Mesenchymal stem cell (in vitro differentiated cells and primary cell): ENCODE measurements around the gene SLC36A2.

Source experiments
- DNase-seq: peaks from one replicate; pipeline ENCODE4 v3.0.0-alpha.2; 2013
- H2AFZ ChIP-seq: one replicate; pipeline ENCODE4 v1.6.1; 2013; ENCODE audit warnings: low read depth, mild to moderate bottlenecking, control low read depth, inconsistent platforms, low read length, moderate library complexity
- H2AK5ac ChIP-seq: 2 replicates; pipeline ENCODE4 v1.6.1; 2013; ENCODE audit warnings: low read length, moderate library complexity, mild to moderate bottlenecking, inconsistent platforms; ENCODE audit not compliant: severe bottlenecking
- H2BK120ac ChIP-seq: one replicate; pipeline ENCODE4 v1.6.1; 2013; ENCODE audit warnings: low read depth, mild to moderate bottlenecking, inconsistent platforms, low read length, moderate library complexity
- H2BK12ac ChIP-seq, 2 experiments: one replicate each; pipeline ENCODE4 v1.6.1; 2013; ENCODE audit warnings: inconsistent platforms in 2 of 2, low read length in 2 of 2, mild to moderate bottlenecking in 2 of 2, moderate library complexity in 2 of 2, control low read depth in 1 of 2
- H2BK15ac ChIP-seq: one replicate; pipeline ENCODE4 v1.6.1; 2013; ENCODE audit warnings: mild to moderate bottlenecking, low read depth, inconsistent platforms; ENCODE audit not compliant: poor library complexity, severe bottlenecking
- H2BK5ac ChIP-seq: 2 replicates; pipeline ENCODE4 v1.6.1; 2013; ENCODE audit warnings: low read depth, mild to moderate bottlenecking, low read length, control low read depth, inconsistent platforms; ENCODE audit not compliant: poor library complexity, severe bottlenecking
- H3K14ac ChIP-seq, 2 experiments: one replicate each; pipeline ENCODE4 v1.6.1; 2013; ENCODE audit warnings: inconsistent platforms in 2 of 2, low read length in 2 of 2, control low read depth in 1 of 2, mild to moderate bottlenecking in 1 of 2, moderate library complexity in 1 of 2
- H3K18ac ChIP-seq, 2 experiments: one replicate each; pipeline ENCODE4 v1.6.1; 2013; ENCODE audit warnings: inconsistent platforms in 2 of 2, low read length in 2 of 2, control low read depth in 1 of 2, low read depth in 1 of 2, mild to moderate bottlenecking in 1 of 2
- H3K23ac ChIP-seq, 2 experiments: one replicate each; pipeline ENCODE4 v1.6.1; 2013; ENCODE audit warnings: inconsistent platforms in 2 of 2, low read length in 2 of 2, mild to moderate bottlenecking in 2 of 2, moderate library complexity in 2 of 2, control low read depth in 1 of 2
- H3K27ac ChIP-seq: 2 replicates; pipeline ENCODE4 v1.5.1; 2013; ENCODE audit warnings: mild to moderate bottlenecking, moderate library complexity, low read length, control low read depth, inconsistent platforms; ENCODE audit not compliant: poor library complexity, severe bottlenecking
- H3K27me3 ChIP-seq, 2 experiments: 2 replicates each; pipeline versions ENCODE4 v1.6.1 to v1.7.0; 2013; ENCODE audit warnings: low read length in 2 of 2, mild to moderate bottlenecking in 2 of 2, moderate library complexity in 2 of 2, control low read depth in 1 of 2, inconsistent platforms in 1 of 2; ENCODE audit not compliant: control insufficient read depth in 1 of 2, insufficient read depth in 1 of 2
- H3K36me3 ChIP-seq, 2 experiments: 2 replicates each; pipeline versions ENCODE4 v1.6.1 to v1.7.0; 2013; ENCODE audit warnings: low read length in 2 of 2, control low read depth in 1 of 2, inconsistent platforms in 1 of 2, low read depth in 1 of 2, mild to moderate bottlenecking in 1 of 2; ENCODE audit not compliant: insufficient read depth in 2 of 2, control insufficient read depth in 1 of 2
- H3K4ac ChIP-seq, 2 experiments: one replicate each; pipeline ENCODE4 v1.6.1; 2013; ENCODE audit warnings: inconsistent platforms in 2 of 2, low read length in 2 of 2, mild to moderate bottlenecking in 2 of 2, moderate library complexity in 2 of 2, control low read depth in 1 of 2, low read depth in 1 of 2
- H3K4me1 ChIP-seq: 2 replicates; pipeline ENCODE4 v1.6.1; 2013; ENCODE audit warnings: low read depth, low read length, control low read depth; ENCODE audit not compliant: control insufficient read depth, insufficient read depth
- H3K4me2 ChIP-seq: 2 replicates; pipeline ENCODE4 v1.6.1; 2013; ENCODE audit warnings: low read length, mild to moderate bottlenecking, inconsistent platforms; ENCODE audit not compliant: poor library complexity, severe bottlenecking
- H3K4me3 ChIP-seq, 2 experiments: 2 replicates each; pipeline versions ENCODE4 v1.5.1 to v1.7.0; 2013; ENCODE audit warnings: low read length in 2 of 2, mild to moderate bottlenecking in 2 of 2, control low read depth in 1 of 2, low read depth in 1 of 2; ENCODE audit not compliant: insufficient read depth in 1 of 2
- H3K79me1 ChIP-seq: replicated peaks from 2 replicates; pipeline ENCODE4 v1.6.1; 2013; ENCODE audit warnings: mild to moderate bottlenecking, control low read depth, low read length, inconsistent platforms; ENCODE audit not compliant: poor library complexity, severe bottlenecking
- H3K9ac ChIP-seq: 2 replicates; pipeline ENCODE4 v1.7.0; 2013; ENCODE audit warnings: mild to moderate bottlenecking, low read length, moderate library complexity
- H3K9me3 ChIP-seq: 2 replicates; pipeline ENCODE4 v1.7.0; 2013; ENCODE audit warnings: mild to moderate bottlenecking, low read length; ENCODE audit not compliant: control insufficient read depth
- H4K8ac ChIP-seq: one replicate; pipeline ENCODE4 v1.6.1; 2013; ENCODE audit warnings: inconsistent platforms, mild to moderate bottlenecking, low read length, moderate library complexity
- H4K91ac ChIP-seq: one replicate; pipeline ENCODE4 v1.6.1; 2013; ENCODE audit warnings: mild to moderate bottlenecking, low read length, inconsistent platforms
- WGBS: methylation state at CpG from one replicate; pipeline ENCODE4 v1.1.7; 2013; ENCODE audit warnings: mixed read lengths; 5-methylcytosine and 5-hydroxymethylcytosine counted together

SLC36A2 gene

DNA sequence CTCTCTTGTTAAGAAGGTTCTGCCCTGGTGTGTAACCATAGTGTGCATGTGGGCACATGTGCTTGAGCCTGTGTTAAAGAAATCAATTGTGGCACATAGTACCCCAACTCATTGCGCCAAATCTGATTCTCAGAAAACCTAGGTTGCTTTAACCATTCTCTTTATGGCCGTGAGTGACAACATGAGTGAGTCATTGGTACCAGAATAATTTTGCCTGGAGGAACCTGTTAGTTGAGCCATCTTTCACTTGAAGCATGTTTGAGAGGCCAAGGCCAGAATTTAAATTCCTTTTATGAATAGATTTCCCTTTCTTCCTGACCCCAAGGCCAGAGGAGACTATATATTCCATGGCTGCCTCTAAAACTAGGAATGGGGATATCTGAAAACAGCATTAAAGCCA, 35.2 kb upstream of the SLC36A2 start:
- no peak overlapping the region for H2AFZ ChIP-seq
- H3K14ac ChIP-seq = no peak overlapping the region
- H3K27me3 ChIP-seq = peaks cover 11 to 13% of the 10 kb centered on the region in 2 experiments
- H4K91ac ChIP-seq = no peak overlapping the region
- no peak overlapping the region for H2AK5ac ChIP-seq
- 100% methylated on average over 2 of the region's 2 CpGs for WGBS
- peaks cover 1% of the 10 kb centered on the region for H3K4me1 ChIP-seq
- H2BK15ac ChIP-seq = no peak overlapping the region
- no peak overlapping the region for H2BK120ac ChIP-seq
- H3K4me3 ChIP-seq = no peak overlapping the region
- H3K36me3 ChIP-seq = no peaks in the 10 kb centered on the region
- H3K18ac ChIP-seq = no peak overlapping the region
- H3K4me2 ChIP-seq = no peak overlapping the region
- H2BK12ac ChIP-seq = no peak overlapping the region
- H3K27ac ChIP-seq = no peak overlapping the region
- no peak overlapping the region for H3K23ac ChIP-seq
- no peaks in the 10 kb centered on the region for H3K79me1 ChIP-seq
- H2BK5ac ChIP-seq = no peak overlapping the region
- DNase-seq = no peak
- H4K8ac ChIP-seq = no peak overlapping the region
- H3K4ac ChIP-seq = no peak overlapping the region
- no peak overlapping the region for H3K9ac ChIP-seq
- no peaks in the 10 kb centered on the region for H3K9me3 ChIP-seq

DNA sequence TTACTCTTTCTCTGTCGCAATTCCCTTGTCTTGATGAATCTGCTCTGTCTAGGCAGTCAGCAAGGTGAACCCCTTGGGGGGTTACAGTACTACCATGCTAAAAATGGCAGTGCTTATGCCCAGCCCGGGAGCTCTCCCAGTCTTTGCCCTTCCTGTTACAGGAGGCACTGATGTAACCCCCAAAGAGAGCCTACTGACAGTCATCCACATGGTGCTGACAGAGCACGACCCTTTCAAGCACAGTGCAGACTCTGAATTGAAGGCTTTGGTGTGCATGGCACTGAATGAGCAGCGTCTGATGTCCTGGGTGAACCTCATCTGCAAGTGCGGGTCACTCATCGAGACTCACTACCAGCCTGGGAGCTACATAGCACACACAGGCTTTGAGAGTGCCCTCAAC, 34.5 kb upstream of the SLC36A2 start:
- H3K9ac ChIP-seq = no peak overlapping the region
- H3K4me3 ChIP-seq = no peak overlapping the region
- H3K27ac ChIP-seq = no peak overlapping the region
- H3K9me3 ChIP-seq = no peaks in the 10 kb centered on the region
- no peak for DNase-seq
- no peaks in the 10 kb centered on the region for H3K79me1 ChIP-seq
- H3K14ac ChIP-seq = no peak overlapping the region
- peaks cover 7% of the 10 kb centered on the region in 2 experiments for H3K27me3 ChIP-seq
- no peak overlapping the region for H2BK120ac ChIP-seq
- H3K4me2 ChIP-seq = no peak overlapping the region
- no peak overlapping the region for H2BK12ac ChIP-seq
- no peak overlapping the region for H3K23ac ChIP-seq
- H3K4ac ChIP-seq = no peak overlapping the region
- no peak overlapping the region for H2BK15ac ChIP-seq
- no peaks in the 10 kb centered on the region for H3K36me3 ChIP-seq
- no peak overlapping the region for H2BK5ac ChIP-seq
- H2AFZ ChIP-seq = no peak overlapping the region
- peaks cover 1% of the 10 kb centered on the region for H3K4me1 ChIP-seq
- H3K18ac ChIP-seq = no peak overlapping the region
- H2AK5ac ChIP-seq = no peak overlapping the region
- H4K91ac ChIP-seq = no peak overlapping the region
- H4K8ac ChIP-seq = no peak overlapping the region
- 77% methylated on average over 6 of the region's 6 CpGs for WGBS

DNA sequence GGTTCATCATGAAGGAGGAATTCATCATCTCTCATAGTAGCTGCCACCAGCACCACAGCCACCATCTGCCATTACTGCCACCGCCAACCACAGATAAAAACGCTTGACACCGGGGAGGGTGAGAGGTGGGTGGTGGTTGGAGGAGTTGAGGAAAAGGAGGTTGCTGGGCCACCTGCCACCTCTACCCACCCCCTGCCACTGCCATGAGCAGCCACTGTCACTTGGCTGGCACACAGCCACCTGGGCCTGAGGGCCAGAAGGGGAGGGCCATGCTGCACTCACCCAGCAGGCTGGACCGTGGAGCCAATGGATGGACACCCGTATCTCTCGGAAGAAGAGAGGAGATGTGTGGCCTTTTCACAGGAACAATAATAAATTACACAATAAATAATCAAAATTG, 31.3 kb upstream of the SLC36A2 start:
- Histone ChIP-seq H3K14ac (no peak overlapping the region), H2AK5ac (no peak overlapping the region), H2BK120ac (no peak overlapping the region), H3K9me3 (no peaks in the 10 kb centered on the region), H3K9ac (no peak overlapping the region), H3K4me2 (no peak overlapping the region), H2BK5ac (no peak overlapping the region), H3K4ac (no peak overlapping the region), H3K27ac (no peak overlapping the region), H4K8ac (no peak overlapping the region), H2BK15ac (no peak overlapping the region), H3K4me3 (no peak overlapping the region), H2AFZ (no peak overlapping the region), H3K27me3 (no peaks in the 10 kb centered on the region), H4K91ac (no peak overlapping the region), H3K79me1 (no peaks in the 10 kb centered on the region), H3K4me1 (peaks cover 1% of the 10 kb centered on the region), H3K23ac (no peak overlapping the region), H3K18ac (no peak overlapping the region), H3K36me3 (no peaks in the 10 kb centered on the region), H2BK12ac (no peak overlapping the region)
- DNase-seq = no peak
- 100% methylated on average over 1 of the region's 6 CpGs for WGBS

DNA sequence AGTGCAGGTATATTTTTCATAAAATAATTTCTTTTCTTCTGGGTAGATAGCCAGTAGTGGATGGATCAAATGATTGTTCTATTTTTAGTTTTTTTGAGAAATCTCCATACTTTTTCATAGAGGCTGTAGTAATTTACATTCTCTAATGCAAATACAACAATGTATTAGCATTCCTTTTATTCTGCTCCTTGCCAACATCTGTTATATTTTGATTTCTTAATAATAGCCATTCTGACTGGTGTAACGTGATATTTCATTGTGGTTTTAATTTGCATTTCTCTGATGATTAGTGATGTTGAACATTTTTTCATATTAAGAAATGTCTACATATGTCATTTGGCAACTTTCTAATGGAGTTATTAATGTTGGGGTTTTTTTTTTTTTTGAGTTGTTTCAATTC, 27.2 kb upstream of the SLC36A2 start:
- Histone ChIP-seq H3K4ac (no peak overlapping the region), H2BK120ac (no peak overlapping the region), H3K18ac (no peak overlapping the region), H3K14ac (no peak overlapping the region), H4K8ac (no peak overlapping the region), H2AFZ (no peak overlapping the region), H3K4me2 (no peak overlapping the region), H3K36me3 (no peaks in the 10 kb centered on the region), H4K91ac (no peak overlapping the region), H2AK5ac (no peak overlapping the region), H3K23ac (no peak overlapping the region), H3K4me1 (peaks cover 1% of the 10 kb centered on the region), H3K27ac (no peak overlapping the region), H2BK5ac (no peak overlapping the region), H3K9ac (no peak overlapping the region), H3K79me1 (no peaks in the 10 kb centered on the region), H3K4me3 (no peak overlapping the region), H3K27me3 (no peaks in the 10 kb centered on the region), H3K9me3 (no peaks in the 10 kb centered on the region), H2BK12ac (no peak overlapping the region), H2BK15ac (no peak overlapping the region)
- no CpG with 5 or more reads among the region's 1 CpG for WGBS
- no peak for DNase-seq
